Astrocyte (in vitro differentiated cells and primary cell): ENCODE measurements around the gene GSK3B.

Experiments used
- CTCF ChIP-seq: IDR thresholded peaks from 2 replicates; pipeline ENCODE4 v1.5.1; 2011; ENCODE audit warnings: low read depth, mild to moderate bottlenecking, inconsistent platforms, low read length, moderate library complexity; ENCODE audit not compliant: insufficient read depth
- EZH2 ChIP-seq: IDR thresholded peaks from 2 replicates; pipeline ENCODE4 v1.6.1; 2012; ENCODE audit warnings: mild to moderate bottlenecking, low read length, inconsistent platforms; ENCODE audit not compliant: insufficient read depth

GRCh38 chr3:120018299-120018698, 75.9 kb downstream of the GSK3B start:
- TF ChIP-seq CTCF (no peak), EZH2 (no peak)
